ENCODE measurements around the gene NGDN. TPM values are rescaled to one million over a fixed set of nuclear protein-coding genes. Genes with fewer than 3 reads are reported as not detected.

The NGDN gene
- total and polyA plus RNA-seq, 10 donors = 32.7 to 62.7 (median 40.3) TPM

GRCh38 chr14:23457587-23458445, 11.7 kb upstream of the NGDN start:
- intact Hi-C loops (cut with DNase I; ENCODE audit: low total_unique reads) = no loop called here
- no peak overlapping the region for H3K27ac ChIP-seq
- H3K9me3 ChIP-seq = no peaks in the 10 kb centered on the region

DNA sequence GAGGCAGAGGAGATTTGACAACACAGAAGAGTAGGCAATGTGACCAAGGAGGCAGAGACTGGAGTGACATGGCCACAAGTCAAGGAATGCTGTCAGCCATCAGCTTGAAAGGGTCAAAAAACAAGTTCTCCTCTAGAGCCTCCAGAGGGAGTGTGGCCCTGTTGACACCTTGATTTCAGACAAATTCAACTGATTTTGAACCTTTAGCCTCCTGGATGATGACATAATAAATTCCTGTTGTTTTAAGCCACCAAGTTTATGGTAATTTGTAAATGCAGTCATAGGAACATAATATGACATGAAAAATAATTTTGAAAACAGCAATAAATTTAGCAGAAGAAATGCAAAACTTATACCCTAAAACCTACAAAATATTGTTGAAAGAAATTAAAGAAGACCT, 8.5 kb upstream of the NGDN start:
- Histone ChIP-seq H3K27ac (no peak overlapping the region), H3K27me3 (replicated peaks in 1 of 7) (peaks cover 0 to 25% (median 0%) of the 10 kb centered on the region in 7 donors), H3K9me3 (no peaks in the 10 kb centered on the region), H3K4me1 (no peaks in the 10 kb centered on the region), H3K4me3 (no peak overlapping the region), H3K36me3 (no peaks in the 10 kb centered on the region)
- no peak for DNase-seq
- no peak for TF ChIP-seq POLR2A (IDR thresholded peaks at IDR 0.05)
- no peak for TF ChIP-seq CTCF (IDR thresholded peaks at IDR 0.05 in 8 of 11, conservative IDR thresholded peaks at IDR 0.05 in 3 of 11)
- TF ChIP-seq POLR2AphosphoS5 (IDR thresholded peaks at IDR 0.05) = no peak
- intact Hi-C loops (cut with DNase I; ENCODE audit: low total_unique reads) = loop anchor here (10.0 kb wide), 1 partner anchor 136 kb away; the partner anchor contains the start of gene PABPN1

More at GRCh38 chr14:23457587-23458445, 11.7 kb upstream of the NGDN start:
- H3K4me1 ChIP-seq = no peaks in the 10 kb centered on the region
- H3K27me3 ChIP-seq (replicated peaks in 1 of 7) = peaks cover 0 to 36% (median 0%) of the 10 kb centered on the region in 7 donors
- no peak for DNase-seq
- TF ChIP-seq CTCF (IDR thresholded peaks at IDR 0.05 in 8 of 11, conservative IDR thresholded peaks at IDR 0.05 in 3 of 11) = no peak
- TF ChIP-seq POLR2AphosphoS5 (IDR thresholded peaks at IDR 0.05) = no peak
- TF ChIP-seq POLR2A (IDR thresholded peaks at IDR 0.05) = no peak
- WGBS, 5 donors = 85 to 95% (median 90%) methylated on average over 5 of the region's 5 CpGs
- no peak overlapping the region for H3K4me3 ChIP-seq
- H3K36me3 ChIP-seq = no peaks in the 10 kb centered on the region

DNA sequence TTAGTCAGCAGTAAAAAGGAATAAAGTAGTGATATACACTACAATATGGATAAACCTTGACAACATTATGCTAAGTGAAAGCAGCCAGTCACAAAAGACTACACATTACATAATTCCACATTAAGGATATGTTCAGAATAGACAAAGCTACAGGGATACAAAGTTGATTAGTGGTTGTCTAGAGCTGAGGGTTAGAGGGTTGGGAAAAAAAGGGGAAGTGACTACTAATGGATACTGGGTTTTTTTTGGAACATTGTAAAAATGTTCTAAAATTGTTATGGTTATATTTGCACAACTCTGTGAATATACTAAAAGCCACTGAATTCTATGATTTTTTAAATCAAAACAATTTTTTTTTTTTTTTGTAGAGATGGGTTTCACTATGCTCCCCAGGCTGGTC, 4.8 kb upstream of the NGDN start:
- Histone ChIP-seq H3K4me1 (peaks cover 0 to 7% (median 0%) of the 10 kb centered on the region in 6 donors), H3K4me3 (no peak overlapping the region), H3K9me3 (no peaks in the 10 kb centered on the region), H3K27ac (no peak overlapping the region), H3K36me3 (no peaks in the 10 kb centered on the region), H3K27me3 (replicated peaks in 1 of 7) (peaks cover 0 to 14% (median 0%) of the 10 kb centered on the region in 7 donors)
- DNase-seq = no peak
- intact Hi-C loops (cut with DNase I; ENCODE audit: low total_unique reads) = loop anchor here (10.0 kb wide), 1 partner anchor 140 kb away; the partner anchor contains the start of gene PABPN1
- no peak for TF ChIP-seq POLR2A (IDR thresholded peaks at IDR 0.05)
- no peak for TF ChIP-seq CTCF (IDR thresholded peaks at IDR 0.05 in 8 of 11, conservative IDR thresholded peaks at IDR 0.05 in 3 of 11)

DNA sequence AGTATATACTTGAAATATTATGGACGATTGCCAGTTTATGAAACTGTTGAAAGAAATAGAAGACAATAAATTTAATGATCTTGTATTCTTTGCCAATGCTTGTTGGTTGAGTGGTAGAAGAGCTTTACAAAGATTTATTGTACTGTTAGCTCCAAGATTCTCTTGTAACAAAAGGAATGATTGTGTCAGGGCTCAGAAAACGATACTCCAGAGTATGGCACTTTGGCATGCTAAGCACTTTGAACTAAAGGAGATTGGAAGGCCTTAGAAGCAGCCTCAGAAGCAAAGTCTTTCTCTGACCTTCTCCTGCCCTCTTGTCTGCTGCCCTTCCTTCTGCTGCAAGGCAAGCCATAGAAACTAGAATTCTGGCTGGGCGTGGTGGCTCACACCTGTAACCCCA, 4.2 kb upstream of the NGDN start:
- TF ChIP-seq POLR2AphosphoS5 (IDR thresholded peaks at IDR 0.05) (no peak), CTCF (IDR thresholded peaks at IDR 0.05 in 8 of 11, conservative IDR thresholded peaks at IDR 0.05 in 3 of 11) (no peak), POLR2A (IDR thresholded peaks at IDR 0.05) (no peak)
- 80 to 92% (median 89%) methylated on average over 3 of the region's 3 CpGs for WGBS, 5 donors
- Histone ChIP-seq H3K27ac (no peak overlapping the region), H3K27me3 (replicated peaks in 1 of 7) (peaks cover 0 to 12% (median 0%) of the 10 kb centered on the region in 7 donors), H3K4me1 (peaks cover 4 to 13% (median 5%) of the 10 kb centered on the region in 6 donors), H3K36me3 (no peaks in the 10 kb centered on the region), H3K9me3 (no peaks in the 10 kb centered on the region), H3K4me3 (no peak overlapping the region)
- no peak for DNase-seq
- intact Hi-C loops (cut with DNase I; ENCODE audit: low total_unique reads) = loop anchor here (10.0 kb wide), 1 partner anchor 140 kb away; the partner anchor contains the start of gene PABPN1

All from spleen (tissue), 11 donors.